GM21423 (cell line): ENCODE measurements around the gene DTHD1.

Experiments used
- ATAC-seq: cut with Tn5 transposase; IDR thresholded peaks from one replicate; pipeline ENCODE4 v1.9.1; 2021; ENCODE audit warnings: mild to moderate bottlenecking, moderate library complexity; ENCODE audit not compliant: unreplicated experiment

Gene DTHD1

DNA sequence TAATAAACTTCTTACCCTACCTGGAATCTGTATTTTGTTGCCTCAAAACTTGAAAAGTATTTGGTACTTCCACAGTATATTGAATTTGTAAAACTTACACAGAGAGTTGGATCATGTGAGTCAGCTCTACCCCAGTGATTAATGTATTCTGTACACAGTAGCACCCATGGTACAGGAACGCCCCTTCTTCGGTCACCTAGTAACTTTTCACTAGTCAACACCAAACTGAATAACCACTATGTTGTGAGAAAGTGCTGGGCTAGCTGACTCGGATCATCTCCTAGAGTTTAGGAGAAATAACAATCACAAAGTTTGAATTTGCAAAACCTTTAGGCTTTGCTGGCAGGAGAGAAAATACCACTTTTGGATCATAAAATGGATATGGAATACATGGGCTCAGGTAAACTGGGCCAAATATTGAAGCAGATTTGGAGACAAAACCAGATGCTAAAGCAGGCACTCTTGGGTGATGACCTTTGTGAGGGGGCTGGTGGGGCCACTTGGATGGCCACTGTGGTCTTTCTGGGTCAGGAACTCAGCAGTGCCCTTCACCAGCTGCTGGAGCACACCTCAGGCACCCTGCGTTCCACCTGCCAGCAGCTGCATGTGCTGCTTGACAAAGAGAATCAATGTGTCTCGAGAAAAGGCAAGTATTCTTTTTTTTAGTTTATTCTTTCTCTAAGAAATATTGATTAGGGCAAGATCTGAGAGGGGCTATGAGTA is at the start of gene DTHD1:
TSS of gene DTHD1 (plus strand) at position 233 of the 723 bp plus-strand sequence. CDS start at position 376, 143 bp downstream.
- ATAC-seq, result no peak

DNA sequence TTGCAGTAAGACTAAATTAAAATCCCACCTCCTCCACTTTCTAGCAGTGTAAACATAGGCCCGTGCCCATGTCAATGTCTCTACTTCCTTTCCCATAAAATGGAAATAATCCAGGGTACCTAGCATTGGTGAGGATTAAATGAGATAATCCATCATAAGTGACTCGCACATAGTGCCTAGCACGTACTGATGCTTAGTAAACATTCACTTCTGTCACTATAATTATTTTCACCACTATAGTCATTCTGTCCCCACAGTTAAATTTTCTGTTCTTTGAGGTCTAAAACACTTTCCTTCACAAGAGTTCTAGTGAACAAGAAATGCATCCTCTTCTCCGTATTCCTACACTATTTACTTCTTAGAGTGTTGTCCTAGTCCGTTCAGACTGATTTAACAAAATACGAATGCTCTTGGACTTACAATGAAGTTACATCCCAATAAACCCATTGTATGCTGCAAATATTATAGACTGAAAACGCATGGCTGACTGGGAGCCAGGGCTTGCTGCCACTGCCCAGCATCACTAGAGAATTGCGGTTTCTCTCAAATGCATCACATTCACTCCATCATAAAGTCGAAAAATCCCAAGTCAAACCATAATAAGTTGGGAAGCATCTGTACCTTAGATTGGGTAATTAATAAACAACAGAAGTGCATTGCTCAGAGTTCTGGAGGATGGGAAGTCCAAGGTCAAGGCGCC is 47.7 kb upstream of the DTHD1 start:
- ATAC-seq, result no peak

DNA sequence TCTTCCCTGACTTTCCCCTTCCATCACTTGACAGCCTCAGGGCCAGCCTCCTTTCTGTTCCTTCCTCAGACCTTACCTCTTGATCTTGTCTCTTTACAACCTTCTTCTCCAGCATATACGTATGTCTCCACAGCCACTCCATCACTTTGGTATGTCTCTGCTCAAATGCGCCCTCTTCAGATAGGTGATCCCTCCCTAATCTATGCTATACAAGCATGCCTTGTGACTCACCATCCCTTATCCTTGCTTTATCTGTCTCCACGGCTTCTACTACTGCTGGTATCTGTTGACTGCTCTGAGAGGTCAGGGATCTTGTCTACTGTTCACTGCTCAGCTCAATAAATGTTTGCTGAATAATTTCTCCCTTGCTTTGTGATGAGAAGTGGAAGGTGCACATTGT is 46.1 kb upstream of the DTHD1 start:
- ATAC-seq, result no peak

DNA sequence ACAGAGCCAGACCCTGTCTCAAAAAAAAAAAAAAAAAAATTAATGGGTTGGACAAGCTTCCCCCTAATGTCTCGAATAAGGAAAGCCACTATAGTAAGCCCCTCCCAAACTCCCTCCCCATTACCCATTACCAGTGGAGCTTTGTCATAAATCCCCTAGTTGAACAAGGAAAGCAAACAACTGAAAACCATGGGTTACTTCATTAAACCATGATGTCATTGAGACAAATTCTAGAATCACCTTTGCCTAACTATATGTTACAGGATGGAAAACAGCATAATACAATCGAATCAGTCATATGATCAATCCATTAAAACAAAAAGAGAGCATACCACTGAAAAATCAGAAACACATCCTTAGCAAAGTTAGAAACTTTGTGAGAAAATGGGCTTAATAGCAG is 45.3 kb upstream of the DTHD1 start:
- ATAC-seq, result no peak

DNA sequence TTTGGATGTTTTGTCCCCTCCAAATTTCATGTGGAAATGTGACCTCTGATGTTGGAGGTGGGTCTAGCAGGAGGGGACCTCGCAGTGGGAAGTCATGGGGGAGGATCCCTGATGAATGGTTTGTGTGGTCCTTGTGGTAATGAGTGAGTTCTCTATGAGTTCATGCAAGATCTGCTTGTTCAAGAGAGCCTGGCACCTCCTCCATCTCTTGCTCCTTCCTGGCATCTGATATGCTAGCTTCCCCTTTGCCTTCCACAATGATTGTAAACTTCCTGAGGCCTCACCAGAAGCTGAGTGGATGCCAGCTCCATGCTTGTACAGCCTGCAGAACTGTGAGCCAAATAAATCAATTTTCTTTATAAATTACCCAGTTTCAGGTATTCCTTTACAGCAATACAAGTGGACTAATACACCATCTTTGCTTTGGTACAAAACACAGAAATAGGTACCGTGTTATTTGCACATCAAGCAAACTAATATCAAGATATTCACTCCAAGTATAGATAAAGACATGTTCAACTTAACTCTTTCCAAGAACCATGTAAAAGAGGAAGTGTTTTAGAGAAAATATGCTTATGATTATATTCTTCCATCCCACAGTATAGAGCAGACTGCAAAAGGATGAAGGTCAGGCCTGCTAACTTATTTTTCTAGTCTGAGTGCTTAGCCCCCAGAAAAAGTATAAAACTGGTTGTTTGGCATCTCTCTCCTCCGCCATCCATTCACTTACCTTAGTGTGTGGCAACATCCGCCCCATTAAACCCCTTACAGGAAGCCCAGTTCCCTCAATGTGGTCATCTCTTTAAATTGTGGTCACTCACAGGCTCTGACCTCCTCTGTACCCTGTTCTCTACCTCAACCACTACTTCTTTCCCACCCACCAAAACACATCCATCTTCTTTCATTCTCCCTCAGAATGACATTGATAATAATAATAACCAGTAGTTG is 43.8 kb upstream of the DTHD1 start:
- peak; percentile 35 for ATAC-seq

DNA sequence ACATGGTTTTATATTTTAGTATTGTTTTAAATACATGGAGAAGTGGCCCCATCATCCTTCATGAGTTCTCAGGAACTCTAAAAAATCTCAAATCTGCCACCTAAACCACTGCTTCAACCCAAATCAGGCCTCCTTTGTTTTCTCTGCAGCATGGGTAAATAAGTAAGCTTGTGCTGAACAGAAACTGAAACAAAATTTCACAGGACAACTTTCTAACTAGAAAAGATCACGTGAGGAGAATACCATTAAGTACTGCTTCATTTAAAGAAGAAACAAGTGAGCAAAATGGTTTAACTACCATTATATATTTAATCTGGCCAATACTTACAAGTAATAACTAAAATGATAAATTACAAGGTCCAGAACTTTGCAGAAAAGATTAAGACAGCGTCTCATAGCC is 39.6 kb upstream of the DTHD1 start:
- ATAC-seq, result peak; percentile 48

DNA sequence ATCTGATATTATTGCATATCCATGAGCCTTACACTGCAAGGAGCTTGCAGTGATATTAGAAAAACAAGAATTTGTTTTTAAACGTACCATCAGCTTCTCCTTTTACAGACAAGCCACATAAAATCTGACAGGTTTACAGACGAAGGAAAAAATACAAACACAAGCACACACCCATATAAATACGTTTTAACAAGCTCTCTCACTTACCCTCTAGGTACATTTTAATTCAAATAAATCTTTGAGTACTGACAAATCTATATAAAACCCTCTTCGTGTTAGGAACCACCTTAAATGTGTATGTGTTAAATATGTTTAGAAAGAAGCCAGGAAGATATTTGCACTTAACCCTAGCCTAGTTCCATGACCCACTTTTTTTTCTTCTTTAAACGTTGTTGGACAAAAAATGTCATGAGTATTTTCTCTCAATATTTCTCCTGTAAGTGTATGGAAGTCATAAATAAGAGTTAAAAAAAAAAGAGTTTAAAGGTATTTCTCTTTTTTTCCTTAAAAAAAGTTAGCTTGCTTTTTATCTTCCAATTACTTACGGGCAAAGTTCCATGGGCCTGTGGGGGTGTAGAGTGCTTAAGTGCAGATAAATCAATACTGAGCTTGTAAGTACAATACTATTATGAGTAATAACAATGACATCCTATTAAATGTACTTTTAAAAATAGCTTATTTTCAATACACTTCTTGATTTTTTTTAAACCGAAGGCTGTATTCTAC is 38.6 kb upstream of the DTHD1 start:
- ATAC-seq, result no peak

DNA sequence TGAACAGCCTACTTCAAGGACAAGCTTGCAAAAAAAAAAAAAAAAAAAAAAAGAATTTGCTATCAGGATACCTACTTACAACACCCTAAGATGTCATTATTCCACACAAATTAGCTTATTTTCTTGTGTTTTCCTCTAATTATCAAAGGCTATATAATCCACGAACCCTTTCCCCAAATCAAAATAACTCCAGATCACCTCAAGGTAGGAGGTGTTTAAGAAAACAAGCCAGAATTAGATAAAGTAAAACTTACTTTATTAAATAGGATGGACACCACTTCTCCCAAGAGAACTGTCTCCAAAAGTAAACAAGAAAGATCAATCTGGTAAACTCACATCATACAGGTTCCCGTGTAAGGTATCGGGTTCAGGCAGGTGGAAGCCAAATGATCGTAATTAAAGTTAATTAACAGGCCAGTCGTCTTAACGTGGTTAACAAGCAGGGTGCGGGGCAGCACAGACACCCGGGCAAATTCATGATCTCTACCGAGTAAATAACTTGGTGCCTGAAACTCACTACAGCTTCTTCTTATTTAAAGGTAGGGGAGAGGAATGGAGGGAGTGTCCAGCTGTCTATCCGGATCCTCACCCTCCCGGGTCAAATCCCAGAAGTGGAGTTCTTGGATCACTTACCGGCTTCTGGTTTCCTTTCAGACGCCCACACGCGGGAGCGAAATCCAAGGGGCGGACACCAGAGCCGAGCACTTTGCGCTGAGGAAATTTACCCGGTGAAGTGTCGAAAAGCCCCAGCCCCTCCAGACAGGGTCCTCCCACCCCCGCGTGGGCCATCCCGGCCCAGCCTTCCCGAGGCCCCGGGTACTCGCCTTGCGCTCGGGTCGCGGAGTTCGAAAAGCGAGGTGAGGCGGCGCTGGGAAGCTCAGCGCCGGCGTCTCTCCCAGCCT is 37.8 kb upstream of the DTHD1 start:
- peak; percentile 12 for ATAC-seq

DNA sequence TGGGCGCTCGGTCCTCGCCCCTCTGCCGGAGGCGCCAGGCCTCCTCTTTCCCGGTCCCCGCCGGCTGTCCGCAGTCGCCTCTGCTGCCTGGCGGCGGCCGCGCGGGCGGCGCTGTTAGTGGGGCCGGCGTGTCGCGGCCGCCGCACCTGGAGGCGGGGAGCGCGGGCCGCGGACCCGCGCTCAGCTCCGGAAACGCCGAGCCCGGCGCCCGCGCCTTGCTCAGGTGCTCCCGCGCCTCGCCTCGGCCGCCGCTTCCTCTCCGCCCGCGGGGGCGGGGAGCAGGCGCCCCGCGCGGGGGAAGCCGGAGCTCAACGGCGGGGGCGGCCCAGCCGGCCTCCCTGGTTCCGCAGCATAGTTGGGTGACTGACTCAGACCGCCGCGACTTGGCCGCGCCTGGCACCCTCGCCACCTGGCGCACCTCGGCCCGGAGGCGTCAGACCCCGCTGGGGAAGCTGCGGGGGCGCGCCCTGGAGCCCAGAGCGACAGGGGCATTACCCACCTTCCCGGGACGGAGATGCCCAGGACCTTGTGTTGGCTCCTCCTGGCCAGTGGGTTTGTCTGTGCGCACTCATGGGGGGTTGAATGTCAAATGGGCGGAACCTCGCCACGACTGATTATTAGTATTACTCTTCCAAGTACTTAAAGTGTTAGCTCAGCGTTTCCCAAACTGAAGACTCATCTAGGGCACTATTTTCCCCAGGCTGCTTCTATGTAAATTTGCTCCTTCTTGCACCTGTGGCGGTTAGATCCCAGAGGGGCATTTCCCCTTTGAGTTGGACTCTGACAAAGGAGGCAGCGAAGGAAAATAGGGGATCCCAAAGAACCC is 36.9 kb upstream of the DTHD1 start, which contains the start of gene ARAP2:
TSS of gene ARAP2 (minus strand) at position 258 of the 826 bp plus-strand sequence. CDS start 15,028 bp downstream, outside the sequence.
- peak; percentile 64 for ATAC-seq

DNA sequence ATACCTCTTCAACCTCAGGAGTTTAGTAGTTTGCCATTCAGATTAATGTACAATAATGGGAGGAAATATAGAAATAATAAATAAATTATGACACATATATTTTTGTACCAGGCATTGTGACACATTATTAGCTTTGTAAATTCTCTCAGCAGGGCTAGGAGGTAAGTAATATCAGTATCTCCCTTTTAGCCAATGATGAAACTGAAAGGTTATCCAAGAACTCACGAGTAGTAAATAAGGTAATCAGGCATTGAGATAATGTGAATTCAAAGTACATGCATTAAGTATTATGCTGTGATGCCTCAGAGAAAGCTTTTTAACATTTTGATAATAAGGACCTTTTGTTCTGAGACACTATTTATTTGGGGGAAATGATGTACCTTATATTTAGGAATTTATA is 31.8 kb upstream of the DTHD1 start:
- ATAC-seq, result no peak

DNA sequence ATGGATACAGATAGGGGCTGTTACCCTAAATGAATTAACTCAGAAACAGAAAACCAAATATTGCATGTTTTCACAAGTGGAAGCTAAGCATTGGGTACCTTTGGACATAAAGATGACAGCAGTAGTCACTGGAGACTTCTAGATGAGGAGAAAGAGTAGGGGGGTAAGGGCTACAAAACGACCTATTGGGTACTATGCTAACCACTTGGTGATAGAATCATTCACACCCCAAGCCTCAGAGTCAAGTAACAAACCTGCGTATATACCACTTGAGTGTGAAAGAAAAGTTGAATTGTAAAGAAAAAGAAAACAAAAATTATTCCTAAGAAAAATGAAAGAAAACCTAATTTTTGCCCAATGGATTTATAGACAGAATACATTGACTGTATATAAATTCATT is 29.4 kb upstream of the DTHD1 start:
- no peak for ATAC-seq

DNA sequence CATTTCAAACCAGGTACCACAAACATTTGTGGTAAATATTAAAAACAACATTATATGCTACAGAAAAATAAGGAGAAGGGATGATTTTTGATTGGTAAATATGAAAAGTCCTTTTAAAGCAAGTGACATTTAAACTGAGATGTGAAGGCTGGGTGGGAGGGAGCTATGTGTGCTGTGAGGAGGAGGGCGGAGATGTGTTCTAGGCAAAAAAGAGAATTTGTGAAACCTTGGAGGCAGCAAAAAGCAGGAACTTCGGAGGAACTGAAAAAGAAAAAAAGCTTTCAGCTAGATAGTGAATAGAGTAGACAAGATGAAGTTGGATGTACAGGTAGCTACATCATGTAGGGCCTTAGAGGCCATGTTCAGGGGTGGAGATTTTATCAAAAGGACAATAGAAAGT is 27.0 kb upstream of the DTHD1 start:
- ATAC-seq, result no peak

DNA sequence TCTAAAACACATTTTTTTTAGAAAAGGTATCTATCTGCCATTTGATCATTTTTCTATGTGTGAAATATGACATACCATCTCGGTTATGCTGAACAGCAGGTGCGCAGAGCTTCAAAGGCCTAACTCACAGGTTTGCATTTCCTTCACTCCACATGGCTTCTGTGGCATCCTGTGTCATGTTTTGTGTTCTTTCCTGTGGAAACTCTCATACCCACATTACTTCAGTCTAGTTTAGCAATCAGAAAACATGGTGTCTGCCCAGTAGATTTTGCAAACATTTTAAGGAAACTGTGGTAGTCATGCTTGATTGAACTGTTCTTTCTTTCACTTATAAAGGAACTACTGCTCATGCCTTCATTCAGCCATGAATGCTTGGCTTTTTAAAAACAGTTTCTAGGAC is 25.8 kb upstream of the DTHD1 start:
- peak; percentile 83 for ATAC-seq

DNA sequence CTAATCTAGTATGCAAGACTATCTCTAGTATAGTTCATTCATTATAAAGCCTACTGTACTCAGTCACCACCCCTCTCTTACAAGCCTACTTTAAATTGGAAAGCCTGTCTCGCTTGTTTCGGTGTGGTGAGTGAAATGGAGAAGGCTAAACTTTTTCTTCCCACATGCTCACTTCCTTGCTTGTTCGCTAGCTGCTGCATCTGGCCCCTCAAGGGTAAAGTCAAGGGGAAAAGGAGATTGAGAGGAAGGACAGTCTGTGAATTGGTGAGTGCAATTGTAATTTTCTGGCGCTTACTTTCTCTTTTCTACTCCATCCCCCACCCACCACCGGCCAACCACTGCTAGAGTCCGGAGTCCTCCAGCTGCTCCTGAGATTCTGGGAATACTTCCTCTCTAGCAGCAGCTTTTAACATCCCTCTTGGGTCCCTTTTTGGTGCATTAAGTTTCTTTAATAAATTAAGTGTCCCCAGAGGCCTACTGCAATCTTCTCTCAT is 25.0 kb upstream of the DTHD1 start:
- ATAC-seq, result peak; percentile 52

DNA sequence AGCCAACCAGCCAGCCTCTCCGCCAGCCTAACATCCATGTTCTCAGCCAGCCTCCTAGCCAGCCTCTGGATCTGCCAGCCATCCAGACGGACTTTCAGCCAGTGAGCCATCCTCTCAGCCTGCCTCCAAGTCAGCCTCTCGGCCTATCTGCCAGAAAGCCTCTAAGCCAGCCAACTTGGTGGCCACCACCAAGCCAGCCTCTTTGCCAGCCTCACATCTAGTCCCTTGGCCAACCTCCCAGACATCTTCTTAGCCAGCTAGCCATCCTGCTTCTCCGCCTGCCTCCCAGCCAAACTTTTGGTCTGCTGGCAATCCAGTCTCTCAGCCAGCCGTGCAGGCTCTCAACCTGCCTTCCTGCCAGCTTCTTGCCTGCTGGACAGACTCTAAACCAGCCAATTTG is 20.7 kb upstream of the DTHD1 start:
- no peak for ATAC-seq

DNA sequence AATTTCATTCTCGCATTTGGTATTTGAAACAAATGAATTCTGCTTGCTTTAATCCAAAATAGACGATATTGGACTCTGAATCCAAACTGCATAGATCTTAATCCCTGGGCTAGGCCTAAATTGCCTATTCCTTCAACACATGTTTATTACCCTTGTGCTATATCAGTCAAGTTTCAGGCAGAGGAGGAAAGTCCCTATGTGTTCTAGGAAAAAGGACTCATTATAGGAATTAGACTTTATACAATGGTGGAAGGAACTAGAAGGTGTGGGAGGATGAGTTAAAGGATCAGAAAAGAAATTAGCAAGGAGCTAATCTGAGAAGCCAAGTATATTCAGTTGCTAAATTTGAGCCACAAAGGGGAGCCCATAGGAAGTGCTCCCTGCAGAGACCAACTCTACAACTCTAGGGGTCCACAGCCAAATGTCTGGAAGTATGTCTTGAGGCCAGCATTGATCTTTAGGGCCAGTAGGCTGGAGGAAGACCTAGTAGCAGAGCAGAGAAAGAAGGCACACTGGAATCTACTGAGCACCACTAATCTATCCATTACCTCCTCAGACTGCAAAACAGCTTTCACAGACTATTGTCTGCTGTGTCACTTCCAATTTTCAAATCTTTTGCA is 17.1 kb upstream of the DTHD1 start:
- ATAC-seq, result no peak

DNA sequence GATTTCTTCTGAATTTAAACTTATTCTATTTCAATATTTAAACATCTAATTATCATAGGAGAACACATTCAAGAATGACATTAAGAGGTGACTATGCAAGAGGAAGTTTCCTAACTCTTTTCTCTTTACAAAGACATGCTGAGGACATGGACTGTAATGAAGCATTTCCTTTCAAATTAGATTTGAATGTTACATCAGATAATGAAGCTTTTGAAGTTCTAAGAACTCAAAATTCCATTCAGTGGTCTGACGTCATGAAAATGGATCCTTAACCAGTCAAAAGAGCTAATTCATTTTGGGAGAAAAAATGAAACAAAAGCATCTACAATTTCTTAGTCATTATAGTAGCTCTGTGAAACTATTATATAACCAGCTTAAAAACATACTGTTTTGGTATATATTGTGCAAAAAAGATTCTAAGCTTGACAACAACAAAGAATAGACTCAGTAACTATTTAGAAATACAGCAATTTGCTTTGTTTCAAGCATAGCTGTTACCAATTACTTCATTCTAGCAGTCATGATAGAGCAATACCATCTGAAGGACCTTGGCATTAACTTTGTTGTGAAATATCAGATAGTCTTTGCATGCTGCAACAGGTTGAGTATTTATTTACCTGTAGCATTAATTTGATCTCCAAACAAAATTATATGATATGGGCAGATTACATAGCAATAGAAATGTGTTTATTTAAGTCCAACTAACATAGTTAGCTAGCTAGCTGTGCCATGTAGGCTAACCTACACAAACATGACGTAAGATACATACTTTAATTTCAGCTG is 13.7 kb upstream of the DTHD1 start:
- ATAC-seq, result no peak
